ENCODE measurements around the gene IFITM1.

Gene IFITM1

DNA sequence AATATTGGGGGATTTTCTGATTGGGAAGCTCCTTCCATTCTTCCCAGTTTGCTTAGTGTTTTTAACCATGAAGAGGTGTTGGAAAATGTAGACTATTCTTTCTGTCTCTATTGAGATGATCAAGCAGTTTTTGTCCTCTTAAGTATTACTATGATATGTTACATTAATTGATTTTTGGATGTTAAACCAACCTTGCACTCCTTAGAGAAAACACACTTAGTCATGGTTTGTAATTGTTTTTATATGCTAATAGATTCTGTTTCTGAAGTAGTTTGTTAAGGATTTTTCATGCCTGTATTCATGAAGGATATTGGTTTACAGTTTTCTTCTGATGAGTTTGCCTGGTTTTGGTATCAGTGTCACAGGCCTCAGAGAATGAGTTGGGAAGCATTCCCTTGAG is 37.6 kb upstream of the IFITM1 start:
- no peak overlapping the region for H3K27ac ChIP-seq (ENCODE audit: insufficient read depth, low read length, poor library complexity, severe bottlenecking)
- H3K27me3 ChIP-seq (replicated peaks; ENCODE audit: control insufficient read depth, insufficient read depth, low read length, poor library complexity, severe bottlenecking), result no peaks in the 10 kb centered on the region
- H3K9me3 ChIP-seq (ENCODE audit: control insufficient read depth, low read length), result no peaks in the 10 kb centered on the region
- peaks cover 27% of the 10 kb centered on the region for H3K4me1 ChIP-seq (ENCODE audit: control insufficient read depth, insufficient read depth, low read length, poor library complexity, severe bottlenecking)
- no peak for DNase-seq
- no peak overlapping the region for H3K4me3 ChIP-seq (ENCODE audit: insufficient read depth, low read depth, low read length, poor library complexity, severe bottlenecking)
- no peaks in the 10 kb centered on the region for H3K36me3 ChIP-seq (ENCODE audit: control insufficient read depth, insufficient read depth, low read length)

GRCh38 chr11:278001-278951 is 35.6 kb upstream of the IFITM1 start, which contains the start of gene NLRP6:
NLRP6 (plus strand) TSS chr11:278407; CDS start chr11:278570, 163 bp downstream.
- DNase-seq, result no peak
- Histone ChIP-seq H3K4me1 (ENCODE audit: control insufficient read depth, insufficient read depth, low read length, poor library complexity, severe bottlenecking) (peaks cover 45% of the 10 kb centered on the region), H3K27ac (ENCODE audit: insufficient read depth, low read length, poor library complexity, severe bottlenecking) (peak within 1 kb of the TSS; percentile 38), H3K36me3 (ENCODE audit: control insufficient read depth, insufficient read depth, low read length) (no peaks in the 10 kb centered on the region), H3K4me3 (ENCODE audit: insufficient read depth, low read depth, low read length, poor library complexity, severe bottlenecking) (peak within 1 kb of the TSS; percentile 63), H3K27me3 (replicated peaks; ENCODE audit: control insufficient read depth, insufficient read depth, low read length, poor library complexity, severe bottlenecking) (no peaks in the 10 kb centered on the region), H3K9me3 (ENCODE audit: control insufficient read depth, low read length) (no peaks in the 10 kb centered on the region)

GRCh38 chr11:279040-279965 is 34.5 kb upstream of the IFITM1 start:
- no peaks in the 10 kb centered on the region for H3K36me3 ChIP-seq (ENCODE audit: control insufficient read depth, insufficient read depth, low read length)
- peak overlapping the region; percentile 38 for H3K27ac ChIP-seq (ENCODE audit: insufficient read depth, low read length, poor library complexity, severe bottlenecking)
- no peak for DNase-seq
- H3K4me3 ChIP-seq (ENCODE audit: insufficient read depth, low read depth, low read length, poor library complexity, severe bottlenecking), result peak overlapping the region; percentile 63
- H3K4me1 ChIP-seq (ENCODE audit: control insufficient read depth, insufficient read depth, low read length, poor library complexity, severe bottlenecking), result peaks cover 45% of the 10 kb centered on the region
- no peaks in the 10 kb centered on the region for H3K27me3 ChIP-seq (replicated peaks; ENCODE audit: control insufficient read depth, insufficient read depth, low read length, poor library complexity, severe bottlenecking)
- H3K9me3 ChIP-seq (ENCODE audit: control insufficient read depth, low read length), result no peaks in the 10 kb centered on the region

DNA sequence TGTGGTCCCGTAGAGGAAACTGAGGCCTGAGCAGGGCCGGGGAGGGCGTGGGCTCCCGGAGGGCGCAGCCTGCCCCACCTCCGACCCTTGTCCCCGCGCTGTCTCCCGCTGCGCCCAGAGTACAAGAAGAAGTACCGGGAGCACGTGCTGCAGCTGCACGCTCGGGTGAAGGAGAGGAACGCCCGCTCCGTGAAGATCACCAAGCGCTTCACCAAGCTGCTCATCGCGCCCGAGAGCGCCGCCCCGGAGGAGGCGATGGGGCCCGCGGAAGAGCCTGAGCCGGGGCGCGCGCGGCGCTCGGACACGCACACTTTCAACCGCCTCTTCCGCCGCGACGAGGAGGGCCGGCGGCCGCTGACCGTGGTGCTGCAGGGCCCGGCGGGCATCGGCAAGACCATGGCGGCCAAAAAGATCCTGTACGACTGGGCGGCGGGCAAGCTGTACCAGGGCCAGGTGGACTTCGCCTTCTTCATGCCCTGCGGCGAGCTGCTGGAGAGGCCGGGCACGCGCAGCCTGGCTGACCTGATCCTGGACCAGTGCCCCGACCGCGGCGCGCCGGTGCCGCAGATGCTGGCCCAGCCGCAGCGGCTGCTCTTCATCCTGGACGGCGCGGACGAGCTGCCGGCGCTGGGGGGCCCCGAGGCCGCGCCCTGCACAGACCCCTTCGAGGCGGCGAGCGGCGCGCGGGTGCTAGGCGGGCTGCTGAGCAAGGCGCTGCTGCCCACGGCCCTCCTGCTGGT is 33.7 kb upstream of the IFITM1 start:
- Histone ChIP-seq H3K27me3 (replicated peaks; ENCODE audit: control insufficient read depth, insufficient read depth, low read length, poor library complexity, severe bottlenecking) (no peaks in the 10 kb centered on the region), H3K27ac (ENCODE audit: insufficient read depth, low read length, poor library complexity, severe bottlenecking) (peak overlapping the region; percentile 38), H3K4me1 (ENCODE audit: control insufficient read depth, insufficient read depth, low read length, poor library complexity, severe bottlenecking) (peaks cover 45% of the 10 kb centered on the region), H3K9me3 (ENCODE audit: control insufficient read depth, low read length) (no peaks in the 10 kb centered on the region), H3K4me3 (ENCODE audit: insufficient read depth, low read depth, low read length, poor library complexity, severe bottlenecking) (peak overlapping the region; percentile 63), H3K36me3 (ENCODE audit: control insufficient read depth, insufficient read depth, low read length) (no peaks in the 10 kb centered on the region)
- no peak for DNase-seq

GRCh38 chr11:280706-281485 is 32.9 kb upstream of the IFITM1 start:
- peak overlapping the region; percentile 63 for H3K4me3 ChIP-seq (ENCODE audit: insufficient read depth, low read depth, low read length, poor library complexity, severe bottlenecking)
- H3K9me3 ChIP-seq (ENCODE audit: control insufficient read depth, low read length), result no peaks in the 10 kb centered on the region
- no peak for DNase-seq
- no peaks in the 10 kb centered on the region for H3K36me3 ChIP-seq (ENCODE audit: control insufficient read depth, insufficient read depth, low read length)
- peak overlapping the region; percentile 39 for H3K27ac ChIP-seq (ENCODE audit: insufficient read depth, low read length, poor library complexity, severe bottlenecking)
- no peaks in the 10 kb centered on the region for H3K27me3 ChIP-seq (replicated peaks; ENCODE audit: control insufficient read depth, insufficient read depth, low read length, poor library complexity, severe bottlenecking)
- H3K4me1 ChIP-seq (ENCODE audit: control insufficient read depth, insufficient read depth, low read length, poor library complexity, severe bottlenecking), result peaks cover 45% of the 10 kb centered on the region

- no peaks in the 10 kb centered on the region for H3K27me3 ChIP-seq (replicated peaks; ENCODE audit: control insufficient read depth, insufficient read depth, low read length, poor library complexity, severe bottlenecking)
- H3K27ac ChIP-seq (ENCODE audit: insufficient read depth, low read length, poor library complexity, severe bottlenecking), result peak overlapping the region; percentile 39
- no peak for DNase-seq
- peaks cover 53% of the 10 kb centered on the region for H3K4me1 ChIP-seq (ENCODE audit: control insufficient read depth, insufficient read depth, low read length, poor library complexity, severe bottlenecking)
- peak overlapping the region; percentile 63 for H3K4me3 ChIP-seq (ENCODE audit: insufficient read depth, low read depth, low read length, poor library complexity, severe bottlenecking)
- H3K36me3 ChIP-seq (ENCODE audit: control insufficient read depth, insufficient read depth, low read length), result no peaks in the 10 kb centered on the region
- no peaks in the 10 kb centered on the region for H3K9me3 ChIP-seq (ENCODE audit: control insufficient read depth, low read length)
These were observed 32.2 kb upstream of the IFITM1 start for GRCh38 chr11:281486-282161.

- H3K36me3 ChIP-seq (ENCODE audit: control insufficient read depth, insufficient read depth, low read length), result no peaks in the 10 kb centered on the region
- H3K27me3 ChIP-seq (replicated peaks; ENCODE audit: control insufficient read depth, insufficient read depth, low read length, poor library complexity, severe bottlenecking), result no peaks in the 10 kb centered on the region
- no peak overlapping the region for H3K27ac ChIP-seq (ENCODE audit: insufficient read depth, low read length, poor library complexity, severe bottlenecking)
- peak overlapping the region; percentile 63 for H3K4me3 ChIP-seq (ENCODE audit: insufficient read depth, low read depth, low read length, poor library complexity, severe bottlenecking)
- no peaks in the 10 kb centered on the region for H3K9me3 ChIP-seq (ENCODE audit: control insufficient read depth, low read length)
- no peak for DNase-seq
- H3K4me1 ChIP-seq (ENCODE audit: control insufficient read depth, insufficient read depth, low read length, poor library complexity, severe bottlenecking), result peaks cover 53% of the 10 kb centered on the region
These were observed 31.7 kb upstream of the IFITM1 start for GRCh38 chr11:282171-282570.

DNA sequence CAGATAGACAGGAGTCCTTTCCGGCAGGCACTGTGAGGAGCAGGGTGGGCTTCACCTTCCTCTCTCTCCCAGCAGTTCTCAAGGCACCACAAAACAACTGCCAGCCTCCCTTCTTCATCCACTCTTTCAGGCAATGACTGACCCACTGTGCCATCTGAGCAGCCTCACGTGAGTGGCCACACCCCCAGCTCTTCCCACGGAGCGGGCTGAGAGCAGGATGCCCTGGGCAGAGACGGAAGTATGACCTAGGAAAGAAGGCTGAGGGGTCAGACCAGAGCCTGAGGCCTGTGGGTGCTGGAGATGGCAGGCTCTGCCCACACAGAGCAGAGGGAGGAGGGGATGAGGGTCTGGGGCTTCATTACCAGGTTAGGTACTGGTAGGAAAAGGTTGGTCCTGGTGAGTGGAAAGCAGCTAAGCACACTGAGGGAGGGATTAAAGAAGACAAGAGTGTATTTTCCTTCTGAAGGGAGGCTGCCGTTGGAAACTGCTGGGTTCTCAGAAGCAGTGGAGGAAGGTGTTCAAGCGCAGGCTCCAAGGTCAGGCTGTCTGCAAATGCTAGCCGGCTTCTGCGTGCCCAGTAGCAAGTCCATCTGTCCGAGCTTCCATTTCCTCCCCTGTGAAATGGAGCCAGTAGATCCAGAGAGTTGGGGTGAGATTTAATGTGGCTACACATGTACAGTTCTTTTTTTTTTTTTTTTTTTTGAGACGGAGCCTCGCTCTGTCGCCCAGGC is 31.0 kb upstream of the IFITM1 start:
- peaks cover 53% of the 10 kb centered on the region for H3K4me1 ChIP-seq (ENCODE audit: control insufficient read depth, insufficient read depth, low read length, poor library complexity, severe bottlenecking)
- DNase-seq, result no peak

More for the DNA sequence above, 31.0 kb upstream of the IFITM1 start:
- no peaks in the 10 kb centered on the region for H3K27me3 ChIP-seq (replicated peaks; ENCODE audit: control insufficient read depth, insufficient read depth, low read length, poor library complexity, severe bottlenecking)
- H3K27ac ChIP-seq (ENCODE audit: insufficient read depth, low read length, poor library complexity, severe bottlenecking), result no peak overlapping the region
- H3K9me3 ChIP-seq (ENCODE audit: control insufficient read depth, low read length), result no peaks in the 10 kb centered on the region
- no peaks in the 10 kb centered on the region for H3K36me3 ChIP-seq (ENCODE audit: control insufficient read depth, insufficient read depth, low read length)
- no peak overlapping the region for H3K4me3 ChIP-seq (ENCODE audit: insufficient read depth, low read depth, low read length, poor library complexity, severe bottlenecking)

All from effector memory CD4-positive, alpha-beta T cell (primary cell).